GM18907 (cell line): ENCODE measurements around the gene BRINP1.

Source experiments
- ATAC-seq: cut with Tn5 transposase; IDR thresholded peaks from one replicate; pipeline ENCODE4 v1.9.1; 2021; ENCODE audit warnings: mild to moderate bottlenecking, moderate library complexity; ENCODE audit not compliant: unreplicated experiment

The BRINP1 gene

DNA sequence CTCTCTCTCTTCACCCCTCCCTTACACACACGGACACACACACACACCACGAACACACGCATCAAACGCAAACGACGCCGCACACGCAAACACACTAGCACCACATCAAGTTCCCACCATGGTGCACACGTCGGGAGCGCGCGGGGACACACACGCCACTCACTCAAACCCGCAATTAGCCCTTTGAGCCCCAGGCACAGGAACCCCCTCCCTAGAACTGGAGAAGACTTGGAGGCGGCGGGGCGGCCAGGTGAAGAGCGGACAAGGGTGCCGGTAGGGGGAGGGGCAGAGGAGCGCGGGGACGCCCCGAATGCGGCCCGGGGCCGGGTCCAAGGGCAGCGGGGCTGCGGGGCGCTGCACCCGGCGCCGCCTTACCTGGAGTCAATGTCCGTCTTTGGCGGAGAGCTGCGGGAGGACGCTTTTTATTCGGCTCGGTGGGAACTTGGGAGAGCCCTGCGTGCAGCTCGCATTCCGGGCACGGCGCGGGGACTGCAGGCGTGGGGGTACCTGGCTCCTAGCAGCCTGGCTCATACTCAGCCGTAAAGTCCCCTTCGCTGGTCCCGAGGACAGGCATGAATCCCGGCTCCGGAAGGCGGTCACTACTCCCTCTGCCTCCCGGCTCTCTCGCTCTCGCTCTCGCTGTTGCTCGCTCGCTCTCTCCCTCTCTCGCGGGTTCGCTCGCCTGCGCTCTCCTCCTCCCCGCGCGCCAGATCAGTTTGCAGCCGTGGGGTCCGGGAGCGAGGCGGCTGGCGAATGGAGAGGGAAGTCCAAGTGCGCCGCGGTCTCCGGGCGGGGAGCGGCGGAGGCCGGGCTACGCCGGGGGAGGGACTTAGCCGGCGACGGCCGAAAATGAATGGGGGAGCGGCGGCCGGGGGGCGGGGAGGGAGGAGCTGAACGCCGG is at the start of gene BRINP1:
Gene BRINP1 (minus strand): TSS at position 755 of the 901 bp plus-strand sequence. CDS start 56,080 bp downstream, outside the sequence.
- no peak for ATAC-seq

GRCh38 chr9:119418721-119419120 is 49.5 kb upstream of the BRINP1 start:
- ATAC-seq, result no peak

DNA sequence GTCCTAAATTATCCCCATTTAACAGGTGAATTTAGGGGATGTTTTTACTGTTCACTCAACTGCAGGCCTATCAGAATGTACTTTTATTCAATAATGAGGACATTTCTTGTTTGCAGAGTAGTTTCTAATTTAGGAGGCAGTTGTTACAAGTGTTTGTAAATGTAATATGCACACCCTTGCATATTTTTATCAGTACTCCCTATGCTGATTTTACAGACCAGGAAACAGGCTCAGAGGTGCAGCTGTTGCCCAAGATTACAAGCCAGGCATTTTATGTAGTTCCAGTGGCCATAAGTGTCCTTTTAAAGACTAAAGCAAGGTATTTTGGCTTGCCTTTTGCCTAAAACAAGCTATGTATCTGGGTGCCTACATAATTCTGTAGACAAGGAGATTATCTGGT is 47.6 kb upstream of the BRINP1 start:
- no peak for ATAC-seq

DNA sequence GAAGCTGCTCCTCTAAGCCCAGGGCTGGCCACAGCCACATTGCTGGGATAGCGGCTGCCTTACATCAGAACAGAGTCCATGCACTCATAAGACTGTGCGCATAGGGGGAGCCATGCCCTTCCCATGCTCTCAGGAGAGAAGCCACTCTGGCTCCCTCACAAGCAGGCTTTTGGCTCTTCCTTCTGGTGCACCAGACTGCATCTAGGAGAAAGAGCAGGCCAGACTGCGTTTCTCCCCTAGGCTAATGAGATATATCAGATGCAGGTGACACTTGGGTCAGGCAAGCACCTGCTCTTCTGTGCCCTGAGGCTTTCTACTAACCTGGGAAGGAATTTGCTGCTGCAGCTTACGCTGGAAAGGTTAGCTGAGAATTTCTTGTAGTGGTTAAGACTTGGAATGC is 43.2 kb upstream of the BRINP1 start:
- ATAC-seq, result no peak

- ATAC-seq, result no peak
Observed at GRCh38 chr9:119409552-119409951, 40.3 kb upstream of the BRINP1 start.

GRCh38 chr9:119400606-119401005 is 31.4 kb upstream of the BRINP1 start:
- ATAC-seq, result no peak

GRCh38 chr9:119398350-119398749 is 29.1 kb upstream of the BRINP1 start:
- ATAC-seq, result no peak

DNA sequence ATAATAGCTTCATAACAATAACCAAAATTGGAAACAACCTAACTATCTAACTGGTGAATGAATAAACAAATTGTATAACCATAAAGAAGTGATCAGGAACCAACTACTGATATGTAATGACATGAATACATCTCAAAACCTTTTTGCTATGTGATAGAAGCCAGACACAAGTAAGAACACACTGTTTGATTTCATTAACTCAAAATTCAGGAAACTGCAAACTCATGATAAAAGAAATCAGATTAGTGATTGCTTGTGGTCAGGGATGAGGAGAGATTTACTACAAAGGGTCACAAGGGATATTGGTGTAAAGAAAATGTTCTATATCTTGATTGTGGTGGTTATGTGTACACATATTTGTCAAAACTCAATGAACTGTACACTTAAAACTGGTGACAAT is 22.6 kb upstream of the BRINP1 start:
- ATAC-seq, result no peak

DNA sequence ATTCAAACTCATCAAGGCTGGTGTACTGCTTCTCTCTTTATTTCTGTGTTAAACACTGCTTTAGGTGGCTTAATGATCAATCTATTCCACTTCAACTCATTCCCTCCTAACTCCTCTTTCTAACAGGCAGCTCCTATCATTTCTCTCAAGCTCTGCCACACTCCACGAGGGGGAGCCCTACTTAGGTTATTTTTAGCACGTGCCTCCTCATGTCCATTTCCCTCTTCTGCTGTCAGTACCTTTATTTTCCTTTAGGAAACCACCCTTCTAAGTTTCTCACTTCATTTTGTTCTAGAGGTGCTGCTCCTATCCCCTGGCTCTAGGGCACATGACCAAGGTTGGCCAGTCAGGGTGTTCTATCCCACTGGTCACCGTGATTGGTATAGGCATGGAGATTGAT is 6.7 kb upstream of the BRINP1 start:
- no peak for ATAC-seq

DNA sequence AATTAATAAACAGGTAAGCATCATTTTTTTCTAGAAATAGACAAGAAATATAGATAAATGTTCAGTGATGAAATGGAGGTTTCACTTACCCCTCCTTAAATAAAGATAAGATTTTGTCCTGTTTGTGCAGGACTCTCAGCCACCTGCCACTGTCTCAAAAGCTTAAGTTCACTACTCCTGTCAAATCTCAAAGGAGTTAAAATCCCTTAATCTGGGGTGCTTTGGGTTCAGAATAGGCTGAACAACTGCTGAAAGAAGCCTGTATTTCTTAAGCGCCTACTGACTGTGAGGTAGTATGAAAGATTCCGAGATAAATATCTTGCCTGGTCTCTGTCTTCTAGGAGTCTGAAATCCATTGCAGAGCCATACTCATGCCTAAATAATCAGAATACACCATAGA is 3.7 kb upstream of the BRINP1 start:
- no peak for ATAC-seq

DNA sequence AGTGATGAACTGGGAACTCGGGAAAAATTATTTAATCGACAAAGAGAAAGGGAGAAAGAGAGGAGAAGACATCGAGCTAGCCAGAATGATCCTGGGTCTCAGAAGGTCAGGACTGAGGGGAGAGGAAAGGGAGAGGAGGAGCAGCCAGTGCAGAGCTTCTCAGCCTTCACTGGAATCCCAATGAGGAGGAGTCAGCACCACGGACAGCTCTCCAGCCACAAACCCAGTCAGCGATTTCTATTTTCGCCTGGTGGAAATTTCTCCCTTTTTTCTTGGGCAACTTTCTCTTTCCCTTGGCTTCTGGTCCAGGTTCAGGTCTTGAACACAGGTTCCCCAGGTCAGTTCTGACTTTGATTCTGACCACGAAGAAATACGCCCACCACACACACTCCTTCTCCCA is 1.6 kb upstream of the BRINP1 start:
- ATAC-seq, result no peak

DNA sequence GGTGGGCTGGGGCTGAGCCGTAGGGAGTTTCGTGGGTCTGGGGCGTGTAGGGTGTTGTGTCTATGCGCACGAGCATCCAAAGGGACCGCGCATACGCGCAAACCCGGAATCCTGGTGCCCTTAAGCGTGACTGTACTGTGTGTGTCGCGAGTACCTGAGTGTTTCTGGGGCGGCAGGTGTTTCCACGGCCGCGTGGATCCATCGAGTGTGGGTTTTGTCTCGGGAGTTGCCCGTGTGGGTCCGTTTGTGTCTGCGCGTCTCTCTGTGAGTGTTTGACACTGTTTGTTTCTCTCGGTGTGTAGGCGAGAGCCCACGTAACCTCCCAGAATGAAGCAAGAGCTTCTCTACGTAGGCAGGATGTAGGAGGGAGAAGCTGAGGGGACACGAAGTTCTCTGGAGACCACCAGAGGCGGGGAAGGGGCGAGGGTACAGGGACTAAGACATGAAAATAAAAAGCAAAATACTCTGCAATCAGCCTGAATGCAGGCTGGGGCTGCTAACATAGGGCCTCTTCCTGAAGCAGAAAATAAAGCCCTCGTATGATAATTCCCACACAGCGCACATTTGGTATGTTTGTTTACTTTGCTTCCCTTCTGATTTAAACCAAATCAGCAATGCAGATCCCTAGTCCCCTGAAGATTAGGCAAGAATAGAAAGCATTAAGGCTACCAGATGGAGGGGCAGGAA is 588 bp upstream of the BRINP1 start:
- ATAC-seq, result no peak

DNA sequence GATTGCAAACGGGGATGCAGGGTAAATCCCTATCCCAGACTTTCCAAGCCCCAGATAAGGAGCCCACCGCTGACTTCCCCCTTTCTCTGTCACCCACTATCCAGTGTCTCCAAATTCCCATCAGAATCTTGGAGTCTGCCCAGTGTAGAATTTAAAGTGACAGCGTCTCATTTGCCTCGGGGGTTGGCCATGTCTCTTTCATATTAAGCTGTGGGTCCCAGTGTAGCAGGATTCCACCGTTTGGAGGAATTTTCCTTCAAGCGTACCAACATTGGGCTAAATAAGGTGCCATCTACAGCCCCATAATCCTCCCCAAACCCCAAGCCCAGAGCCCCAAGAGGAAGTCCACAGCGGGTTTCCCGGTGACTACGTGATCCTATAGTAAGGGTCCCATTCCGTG is 1.1 kb downstream of the BRINP1 start:
- ATAC-seq, result no peak

DNA sequence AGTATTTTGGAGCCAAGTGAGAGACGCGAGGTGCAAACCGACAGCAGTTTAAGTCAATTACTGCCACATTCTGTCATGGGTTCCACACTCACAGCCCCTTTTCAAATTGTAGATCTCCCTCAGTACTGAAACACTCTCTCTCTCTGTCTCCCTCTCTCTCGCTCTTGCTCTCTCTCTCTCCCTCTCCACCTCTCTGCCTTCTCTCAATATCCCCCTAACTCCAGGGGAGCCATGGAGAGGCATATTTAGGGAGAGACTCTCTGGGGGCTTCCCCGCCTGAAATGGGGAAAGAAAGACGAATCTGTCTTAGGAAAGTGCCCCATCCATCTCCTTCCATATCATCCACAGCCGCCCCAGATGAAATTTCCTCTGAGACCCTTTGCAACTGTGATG is 1.6 kb downstream of the BRINP1 start:
- no peak for ATAC-seq

DNA sequence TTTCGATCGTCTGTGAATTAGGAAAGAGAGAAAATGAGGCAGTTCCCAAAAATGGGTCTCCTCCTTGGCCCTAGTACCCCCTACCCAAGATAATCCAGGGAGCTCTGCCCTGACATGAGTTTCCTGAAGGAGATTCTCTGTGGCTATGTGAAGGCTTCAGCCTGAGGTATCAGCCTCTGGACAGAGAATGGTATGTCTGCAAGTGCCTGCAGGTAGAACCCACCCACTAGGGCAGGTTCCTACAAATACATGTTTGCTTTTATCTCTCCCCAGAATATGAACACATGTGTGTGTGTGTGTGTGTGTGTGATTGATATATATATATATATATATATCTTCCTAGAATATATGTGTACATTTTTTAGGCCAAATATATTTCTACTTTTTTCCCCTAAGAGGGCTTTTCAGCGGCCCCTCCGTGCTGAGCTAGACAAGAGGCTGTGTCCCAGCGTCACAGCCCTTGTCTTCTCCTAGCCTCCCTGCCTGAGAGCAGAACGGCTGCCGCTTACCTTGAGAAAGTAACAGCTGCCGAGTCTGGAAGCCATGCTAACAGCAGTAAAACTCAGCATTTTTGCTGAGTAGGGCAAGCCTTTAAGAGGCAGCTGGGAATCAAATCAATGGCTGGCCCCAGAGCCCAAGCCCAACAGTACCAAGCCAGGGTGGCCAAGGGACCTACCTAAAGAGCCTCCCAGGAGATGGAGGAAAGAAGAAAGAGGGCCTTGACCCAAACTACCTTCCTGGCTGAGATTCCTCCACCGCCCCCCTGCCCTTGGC is 2.1 kb downstream of the BRINP1 start:
- ATAC-seq, result no peak

DNA sequence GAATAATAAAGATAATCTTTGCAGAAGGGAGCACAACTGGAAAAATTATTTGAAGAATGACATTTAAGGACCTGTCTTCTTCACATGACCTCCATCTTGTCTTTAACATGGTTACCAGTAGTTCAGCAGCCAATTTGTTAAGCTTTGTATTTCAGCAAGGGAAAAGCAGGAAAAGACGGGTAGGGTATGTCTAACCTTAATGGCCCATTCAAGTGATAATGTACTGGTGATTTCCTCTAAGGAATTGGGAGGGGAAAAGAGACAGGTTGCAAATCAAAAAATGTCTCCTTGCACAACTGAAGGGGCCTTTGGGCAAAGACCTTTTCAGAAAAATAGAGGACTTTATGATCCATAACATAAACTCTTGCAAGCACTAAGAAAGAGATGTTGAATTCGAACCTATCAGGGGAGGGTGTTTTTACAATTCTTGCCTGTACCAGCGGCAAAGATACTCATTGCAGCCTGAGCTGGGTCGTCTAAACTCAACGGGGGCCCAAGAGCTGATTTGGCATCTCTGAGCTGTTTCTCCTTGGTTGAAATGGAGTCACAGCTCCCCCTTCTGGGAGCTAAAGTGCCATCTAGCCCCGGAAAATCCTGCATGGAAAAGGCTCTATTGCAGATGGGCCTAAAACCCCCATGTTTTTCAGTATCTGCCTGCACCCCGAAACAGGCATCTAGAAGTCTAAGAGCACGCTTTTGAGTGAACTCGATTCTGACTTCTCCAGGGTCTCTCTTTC is 3.8 kb downstream of the BRINP1 start:
- no peak for ATAC-seq

DNA sequence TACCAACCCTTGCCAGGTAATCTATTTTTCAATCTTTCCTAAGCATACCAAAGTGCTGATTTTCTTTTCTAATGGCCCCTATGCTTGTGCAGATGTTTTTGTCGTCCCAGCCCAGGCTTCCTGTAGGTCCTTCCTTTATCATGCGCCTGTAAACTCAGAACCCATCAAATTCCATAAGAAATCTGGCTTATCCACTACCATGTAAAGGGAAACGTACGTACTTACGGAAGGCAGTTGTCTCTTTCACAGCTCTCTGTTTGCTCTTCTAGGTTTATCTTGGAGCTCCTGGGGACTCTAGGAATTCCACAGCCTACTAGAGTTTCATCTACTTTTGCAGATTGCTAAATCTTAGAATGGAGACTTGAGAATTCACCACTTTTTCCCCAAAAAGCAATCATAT is 9.0 kb downstream of the BRINP1 start:
- no peak for ATAC-seq

- ATAC-seq, result no peak
Observed at GRCh38 chr9:119357336-119358096, 11.7 kb downstream of the BRINP1 start.

DNA sequence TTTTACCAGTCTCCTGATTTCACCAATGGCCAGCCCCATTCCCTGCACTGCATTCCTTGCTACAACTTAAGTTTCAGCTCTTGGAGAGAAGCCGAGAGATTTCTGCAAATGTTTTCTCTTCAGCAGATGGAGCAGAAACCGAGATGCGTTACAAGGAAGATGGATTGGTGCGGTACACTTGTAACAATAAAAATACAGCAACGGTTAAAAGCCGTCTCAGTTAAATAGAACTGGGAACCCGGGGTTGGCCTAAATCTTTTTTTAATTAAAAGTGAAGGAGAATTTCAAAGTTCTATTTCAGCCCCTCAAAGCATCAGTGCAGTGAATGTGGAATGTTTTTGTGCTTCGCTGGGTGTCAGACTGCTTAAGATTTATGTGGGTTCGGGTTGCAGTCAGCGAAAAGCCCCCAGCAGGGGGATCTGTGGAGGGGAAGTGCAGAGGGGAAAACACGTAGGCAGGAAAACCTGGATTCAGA is 19.8 kb downstream of the BRINP1 start:
- ATAC-seq, result no peak
